SKM-1 treated with dmso at 0.1 percent for 144 hours (cell line): ENCODE measurements around the gene PTPRD.

Experiments
- DNase-seq: peaks from one replicate; lab custom pipeline; 2025; ENCODE audit not compliant: unreplicated experiment; lab: John Stamatoyannopoulos, UW

The PTPRD gene

GRCh38 chr9:8877753-8878494 is 1734.9 kb downstream of the PTPRD start:
- DNase-seq, result no peak

GRCh38 chr9:8876303-8876702 is 1736.5 kb downstream of the PTPRD start:
- DNase-seq, result no peak

GRCh38 chr9:8874482-8874881 is 1738.3 kb downstream of the PTPRD start:
- no peak for DNase-seq

GRCh38 chr9:8872802-8873201 is 1740.0 kb downstream of the PTPRD start:
- no peak for DNase-seq

GRCh38 chr9:8871796-8872445 is 1740.9 kb downstream of the PTPRD start:
- no peak for DNase-seq

DNA sequence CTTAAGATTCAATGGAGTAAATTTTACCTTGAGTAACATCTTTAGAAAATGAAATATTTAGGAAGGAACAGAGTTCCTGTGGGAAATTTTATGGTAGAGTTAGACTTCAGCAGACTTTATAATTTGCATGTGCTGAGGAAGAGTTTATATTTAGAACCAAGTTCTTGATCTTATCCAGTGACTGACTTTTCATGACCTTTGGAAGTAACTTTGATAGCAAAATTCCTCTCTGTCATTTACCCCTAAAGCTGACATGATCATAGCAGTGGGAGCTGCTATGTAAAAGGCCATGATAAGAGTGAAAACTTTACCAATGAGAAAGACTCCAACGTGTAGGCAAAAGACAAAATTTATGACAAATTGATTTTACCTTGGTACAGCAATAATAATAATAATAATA is 1741.4 kb downstream of the PTPRD start:
- no peak for DNase-seq

GRCh38 chr9:8869812-8870211 is 1743.0 kb downstream of the PTPRD start:
- no peak for DNase-seq

DNA sequence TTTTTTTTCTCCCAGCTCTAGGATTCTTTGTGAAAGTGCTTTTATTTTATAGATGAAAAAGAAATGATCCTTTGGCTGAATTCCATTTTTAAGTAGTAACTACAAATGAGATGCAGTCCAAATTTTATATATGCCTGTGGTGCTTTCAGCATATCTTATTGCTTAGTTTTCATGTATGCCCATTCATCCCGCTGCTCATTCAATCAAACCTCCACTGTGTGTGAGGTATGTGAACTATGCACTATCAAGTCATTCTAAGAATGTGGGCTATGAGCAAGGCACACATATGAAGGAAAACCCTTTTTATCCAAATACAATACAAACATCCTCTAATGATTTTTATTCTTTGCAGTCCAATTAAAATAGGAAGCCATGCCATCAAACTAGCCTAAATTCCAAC is 1744.2 kb downstream of the PTPRD start:
- no peak for DNase-seq

DNA sequence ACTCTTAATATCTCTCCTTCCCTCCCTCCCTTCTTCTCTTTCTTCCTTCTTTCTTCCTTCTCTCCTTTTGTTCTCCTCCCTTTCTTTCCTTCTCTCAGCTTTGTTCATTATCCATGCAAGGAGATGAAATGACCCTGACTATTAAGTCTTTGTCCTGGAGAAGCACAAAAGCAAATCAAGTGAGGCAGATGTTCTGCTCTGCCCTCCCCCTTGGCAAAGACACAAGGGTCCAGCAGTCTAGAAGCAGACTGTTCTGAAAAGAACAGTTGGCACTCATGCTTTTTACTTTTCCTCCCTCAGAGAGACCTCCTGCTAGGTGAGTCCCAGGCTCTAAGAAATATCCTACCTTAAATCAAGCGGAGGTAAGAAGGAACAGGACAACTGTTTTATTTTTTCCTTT is 1745.7 kb downstream of the PTPRD start:
- no peak for DNase-seq

- DNase-seq, result no peak
Observed at GRCh38 chr9:8864545-8864896, 1748.3 kb downstream of the PTPRD start.

DNA sequence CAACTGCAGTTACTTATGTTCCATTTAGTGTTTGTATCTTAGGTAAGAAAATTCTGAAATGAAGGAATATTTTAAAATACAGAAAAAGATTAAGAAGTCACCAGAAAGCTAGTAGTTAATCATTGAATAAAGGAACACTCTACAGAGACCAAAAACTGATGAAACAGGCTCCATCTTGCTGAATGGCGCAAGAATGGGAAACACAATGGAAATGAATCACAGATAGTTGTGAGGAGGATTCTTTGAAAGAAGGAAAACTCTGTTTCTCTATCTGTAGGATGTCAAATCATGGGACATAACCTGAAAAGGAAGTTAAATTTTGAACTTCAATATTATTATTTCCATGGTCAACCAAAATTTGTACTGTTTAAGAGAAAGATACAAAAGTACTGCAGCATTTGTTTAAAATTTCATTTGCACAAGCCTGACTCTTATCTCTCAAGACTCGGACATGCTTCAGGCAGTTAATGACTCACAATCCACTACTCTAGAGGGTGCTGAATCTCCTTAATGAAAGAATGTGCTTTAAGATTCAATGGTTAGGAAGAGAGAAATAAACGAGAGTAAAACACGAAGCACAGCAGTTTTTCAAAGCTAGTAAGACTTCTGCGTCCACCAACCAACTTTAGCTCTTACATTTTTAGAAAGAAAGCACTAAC is 1748.8 kb downstream of the PTPRD start:
- no peak for DNase-seq

DNA sequence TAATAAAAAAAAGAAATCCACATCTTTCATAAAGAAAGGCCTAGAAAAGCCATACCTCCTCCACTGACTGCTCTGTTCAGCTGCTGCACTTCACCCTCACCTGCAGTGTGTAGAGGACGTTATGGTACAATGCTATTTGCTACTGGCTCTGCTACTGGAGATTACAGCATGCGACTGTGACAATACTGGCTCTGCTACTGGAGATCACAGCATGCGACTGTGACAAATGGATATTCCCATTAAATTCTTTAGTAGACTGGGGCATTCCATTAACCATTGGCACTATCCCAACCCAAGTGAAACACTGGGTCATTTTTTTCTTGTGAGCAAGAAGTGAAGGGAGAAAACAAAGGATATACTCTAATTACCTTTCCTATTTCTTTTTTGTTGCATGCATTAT is 1749.7 kb downstream of the PTPRD start:
- DNase-seq, result no peak

- DNase-seq, result no peak
Observed at GRCh38 chr9:8860925-8861324, 1751.9 kb downstream of the PTPRD start.

DNA sequence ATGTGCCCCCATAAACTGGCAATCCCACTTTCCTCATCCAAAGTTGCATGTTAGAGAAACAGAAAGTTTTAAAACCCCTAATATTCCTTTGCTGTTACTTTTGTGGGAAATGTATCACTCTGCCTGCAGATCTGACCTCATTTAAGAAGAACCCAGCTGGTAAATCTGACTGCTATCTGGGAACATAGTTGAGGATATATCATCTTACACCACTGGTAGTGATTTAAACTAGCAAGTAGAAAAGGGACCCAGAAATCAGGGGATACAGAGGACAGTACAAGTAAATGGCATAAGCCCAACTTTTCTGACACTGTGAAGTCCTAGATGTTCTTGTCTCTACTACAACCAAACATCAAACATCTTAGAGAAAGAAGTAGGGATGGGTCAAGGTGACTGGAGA is 1752.7 kb downstream of the PTPRD start:
- no peak for DNase-seq

DNA sequence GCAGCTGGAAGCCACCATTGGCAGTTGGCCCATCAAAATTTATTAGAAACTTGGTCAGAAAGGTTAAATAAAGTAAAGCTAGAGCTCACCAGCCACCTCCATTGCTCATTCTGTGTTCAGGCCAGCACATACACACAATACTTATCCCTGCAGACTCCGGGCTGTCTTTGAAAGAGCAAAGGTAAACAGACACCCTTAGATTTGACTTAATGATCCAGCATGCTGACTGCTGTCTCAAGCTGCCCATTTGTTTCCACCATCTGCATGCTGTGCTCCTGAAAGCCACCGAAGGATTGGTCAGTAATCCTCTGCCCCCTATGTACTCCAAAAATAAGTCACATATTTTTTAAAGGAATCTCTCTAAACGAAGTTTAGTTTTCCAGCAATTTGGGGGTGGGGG is 1753.4 kb downstream of the PTPRD start:
- no peak for DNase-seq

DNA sequence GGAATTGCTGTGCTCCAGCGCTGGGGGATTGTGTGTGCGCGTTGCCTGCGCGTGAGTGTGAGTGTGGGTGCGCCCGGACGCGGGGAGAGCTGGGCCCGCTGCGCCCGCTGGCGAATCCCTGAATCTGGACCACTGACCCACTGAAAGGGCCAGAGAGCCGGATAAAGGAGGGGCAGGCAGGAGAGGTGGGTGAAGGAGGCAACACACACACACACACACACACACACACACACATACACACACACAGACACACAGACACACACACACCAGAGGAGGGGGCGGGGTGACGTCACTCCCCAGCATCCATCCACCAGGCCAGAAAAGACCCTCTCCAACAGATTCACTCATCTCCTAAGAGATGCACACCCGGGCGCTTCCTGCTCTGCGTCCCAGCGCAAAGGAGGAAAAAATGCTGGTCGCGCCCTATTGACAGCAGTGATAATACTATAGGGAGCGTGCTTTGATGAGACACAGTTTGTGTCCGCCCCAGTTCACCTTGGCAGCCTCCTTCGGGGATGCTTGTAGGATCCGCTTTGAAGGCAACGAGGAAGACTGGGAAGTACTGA is 1754.1 kb downstream of the PTPRD start:
- DNase-seq, result no peak

DNA sequence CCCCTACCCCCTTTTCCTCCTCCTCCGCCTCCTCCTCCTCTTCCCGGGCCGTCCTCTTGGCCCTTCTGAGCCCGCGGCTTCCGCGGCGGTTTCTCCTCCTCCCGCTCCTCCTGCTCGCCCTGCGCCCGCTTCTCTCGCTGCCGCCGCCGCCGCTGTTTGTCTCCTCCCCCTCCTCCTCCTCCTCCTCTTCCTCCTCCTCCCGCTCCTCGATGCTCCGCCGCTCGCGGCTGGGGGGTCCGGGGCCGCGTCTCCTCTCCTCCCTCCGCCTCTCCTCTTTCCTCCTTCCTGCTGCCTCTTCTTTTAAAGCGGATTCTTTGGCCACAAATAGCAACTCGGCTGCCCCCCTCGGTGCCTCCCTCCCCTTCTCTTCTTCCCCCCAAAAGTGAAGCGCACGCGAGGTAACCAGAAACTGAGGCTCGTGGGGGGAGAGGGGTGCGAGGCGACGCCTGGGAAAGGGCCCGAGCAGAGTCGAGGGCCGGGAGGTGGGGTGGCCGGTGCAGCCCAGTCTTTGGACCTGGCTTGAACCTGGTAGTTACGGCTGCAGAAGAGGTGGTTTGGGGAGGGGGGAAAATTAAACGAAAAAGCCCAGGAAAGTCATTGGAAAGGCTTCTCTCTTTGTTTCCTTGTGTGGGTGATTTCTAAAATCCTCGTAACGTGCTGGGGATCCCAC is 1754.7 kb downstream of the PTPRD start:
- DNase-seq, result peak; percentile 43

- peak; percentile 20 for DNase-seq
Observed at GRCh38 chr9:8857068-8857925, 1755.5 kb downstream of the PTPRD start.

DNA sequence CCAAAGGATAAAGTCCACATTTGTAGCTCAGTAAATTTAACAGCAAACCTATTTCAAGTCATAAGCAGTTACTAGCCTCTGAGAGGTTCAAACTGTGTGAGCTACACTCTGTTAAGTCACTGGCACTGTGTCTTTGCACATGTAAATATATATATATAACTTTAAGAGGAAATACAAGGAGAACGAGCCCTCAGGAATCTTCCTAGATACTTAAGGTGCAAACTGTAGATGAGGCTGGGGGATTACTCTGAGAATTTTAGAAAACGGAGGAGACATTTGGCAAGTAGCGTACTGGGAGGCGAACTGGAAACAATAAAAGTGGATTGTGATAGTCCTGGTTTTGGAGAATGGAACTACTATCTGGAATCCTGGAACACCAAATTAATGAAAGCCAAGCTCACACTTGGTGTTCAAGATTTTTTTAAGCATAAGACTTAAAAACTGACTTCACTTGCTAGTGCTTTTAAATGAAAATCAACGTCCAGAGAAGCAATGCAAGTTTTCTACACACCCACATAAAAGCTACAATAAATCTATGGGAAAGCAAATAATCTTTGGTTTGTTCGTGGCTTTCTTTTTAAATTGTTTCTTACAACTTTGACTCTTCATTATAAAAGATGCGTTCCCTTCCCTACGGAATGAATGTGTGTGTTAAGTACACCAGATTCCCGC is 1756.3 kb downstream of the PTPRD start:
- DNase-seq, result no peak

DNA sequence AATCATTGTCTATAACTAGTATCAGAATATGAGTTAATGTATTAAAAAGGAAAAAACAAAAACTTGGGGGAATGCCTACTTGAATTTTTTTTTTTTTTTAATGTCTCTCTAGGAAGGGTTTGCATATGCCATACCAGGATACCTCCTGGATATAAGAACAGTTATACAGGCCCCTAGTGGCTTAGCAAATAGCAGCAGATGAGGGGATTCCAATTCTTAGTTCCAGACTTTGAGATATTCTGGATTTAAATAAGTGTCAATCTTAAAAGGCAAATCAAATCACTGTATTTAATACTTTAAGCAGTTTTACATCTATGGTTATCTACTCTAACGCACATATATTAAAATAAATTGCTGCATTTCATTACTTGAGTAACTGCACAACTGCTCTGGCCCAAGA is 1757.8 kb downstream of the PTPRD start:
- no peak for DNase-seq
